CD4-positive, alpha-beta T cell (primary cell): ENCODE data around the gene DAD1. TPM values are rescaled to one million over a fixed set of nuclear protein-coding genes. Genes with fewer than 3 reads are reported as not detected.

ENCODE experiments used
- ATAC-seq: fragments of 200-7000 bp; cut with Tn5 transposase; one replicate; pipeline ENCODE4 v1.10.0; 2022; ENCODE audit warnings: mild to moderate bottlenecking; ENCODE audit not compliant: poor library complexity
- CTCF ChIA-PET: fragments of 350-600 bp; sonication (Branson Sonifier 250); formaldehyde crosslinking; loops from one replicate; lab custom pipeline; 2021; ENCODE audit warnings: antibody characterized with exemption, inconsistent platforms; lab: Charles Lee
- POLR2A ChIA-PET: fragments of 350-600 bp; sonication (Branson Sonifier 250); formaldehyde crosslinking; loops from one replicate; lab custom pipeline; 2021; ENCODE audit warnings: antibody characterized with exemption, inconsistent platforms; lab: Charles Lee
- DNase-seq, 14 experiments: peaks; one replicate each; pipeline ENCODE4 v3.0.0-alpha.2; 2013 to 2020; ENCODE audit warnings: mixed read lengths in 2 of 14
- H3K27ac ChIP-seq, 2 donors: one replicate each; pipeline versions ENCODE4 v1.5.1 to v1.7.0; 2013; ENCODE audit warnings: low read length in 2 of 2, low read depth in 1 of 2, mild to moderate bottlenecking in 1 of 2
- H3K27me3 ChIP-seq, 2 experiments: 1 replicate in 1 of 2; 2 replicates in 1 of 2; pipeline versions ENCODE4 v1.6.1 to v1.7.0; 2013; ENCODE audit warnings: low read length in 2 of 2, control low read depth in 1 of 2, mild to moderate bottlenecking in 1 of 2, moderate library complexity in 1 of 2; ENCODE audit not compliant: insufficient read depth in 2 of 2, control insufficient read depth in 1 of 2
- H3K36me3 ChIP-seq: one replicate; pipeline ENCODE4 v1.6.1; 2013; ENCODE audit warnings: low read length, control low read depth; ENCODE audit not compliant: insufficient read depth
- H3K4me1 ChIP-seq: one replicate; pipeline ENCODE4 v1.6.1; 2013; ENCODE audit warnings: low read length, control low read depth; ENCODE audit not compliant: insufficient read depth
- H3K4me3 ChIP-seq: one replicate; pipeline ENCODE4 v1.5.1; 2013; ENCODE audit warnings: mild to moderate bottlenecking, low read length, moderate library complexity
- H3K9me3 ChIP-seq, 2 experiments: 1 replicate in 1 of 2; 2 replicates in 1 of 2; pipeline versions ENCODE4 v1.6.1 to v1.7.0; 2013; ENCODE audit warnings: low read length in 2 of 2, mild to moderate bottlenecking in 2 of 2, control low read depth in 1 of 2, moderate library complexity in 1 of 2; ENCODE audit not compliant: control insufficient read depth in 1 of 2, insufficient read depth in 1 of 2
- H3K27ac Mint-ChIP-seq: one replicate; pipeline ENCODE4 v1.8.0; 2020; ENCODE audit warnings: mixed read lengths
- H3K27me3 Mint-ChIP-seq: one replicate; pipeline ENCODE4 v1.8.0; 2021; ENCODE audit warnings: mixed read lengths
- H3K36me3 Mint-ChIP-seq: one replicate; pipeline ENCODE4 v1.8.0; 2021; ENCODE audit warnings: low read depth, mixed read lengths
- H3K4me1 Mint-ChIP-seq: one replicate; pipeline ENCODE4 v1.8.0; 2021; ENCODE audit warnings: low read depth, mixed read lengths
- H3K4me3 Mint-ChIP-seq: one replicate; pipeline ENCODE4 v1.8.0; 2020; ENCODE audit warnings: mild to moderate bottlenecking, mixed read lengths
- H3K9me3 Mint-ChIP-seq: one replicate; pipeline ENCODE4 v1.8.0; 2020; ENCODE audit warnings: mixed read lengths
- intact Hi-C, 2 experiments: fragments of 100-400 bp; cut with DNase I in 1 of 2; cut with micrococcal nuclease in 1 of 2; formaldehyde crosslinking; loops; one replicate each; pipeline versions ENCODE4 v1.15.1 to v1.9.0; 2023 to 2025; cut with DNase I, micrococcal nuclease
- total RNA-seq, 174 experiments: library from RNA in 2 of 174; stranded (reverse) in 2 of 174; gene quantifications; one replicate each; pipeline ENCODE4 v1.2.3 and lab custom pipeline; 2021 to 2026
- TF ChIP-seq, protein P1 (sequence below): fragments of 200-600 bp; IDR thresholded peaks from one replicate; pipeline ENCODE4 v1.8.0; 2022; ENCODE audit warnings: antibody characterized with exemption, mild to moderate bottlenecking

The DAD1 gene
- total RNA-seq, 2 experiments from 2014 or later, result 41.8 to 44.1 TPM

DNA sequence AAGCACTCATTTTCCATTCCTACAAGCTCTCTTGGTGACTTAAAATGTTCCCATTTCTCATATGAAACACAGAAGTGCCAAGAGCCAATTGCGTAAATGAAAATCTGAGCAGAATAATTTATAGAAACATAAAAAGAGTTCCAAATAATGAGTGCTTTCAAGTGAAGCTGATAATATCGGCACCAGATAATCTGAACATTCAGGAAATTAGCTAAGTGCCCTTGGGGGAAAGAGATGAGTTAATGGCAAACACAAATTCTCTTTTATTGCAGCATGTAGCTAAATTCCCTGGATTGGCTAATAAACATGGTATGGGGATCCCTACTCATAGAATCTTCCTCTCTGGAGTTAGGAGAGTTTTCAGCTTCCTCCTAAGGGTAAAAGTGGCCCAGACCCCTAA lies 46.7 kb downstream of the DAD1 start:
- intact Hi-C loops, result no loop called here
- POLR2A ChIA-PET, result interaction anchor here (0.6 to 8.3 kb wide), 27 partner anchors 9 to 1039 kb away, joined by 3 to 331 read pairs (median 6); partner anchors contain the start of gene DAD1
- Mint-ChIP-seq H3K27ac (peak overlapping the region; percentile 93), H3K4me3 (peak overlapping the region; percentile 86), H3K4me1 (peaks cover 100% of the 10 kb centered on the region), H3K36me3 (peaks cover 100% of the 10 kb centered on the region), H3K27me3 (no peaks in the 10 kb centered on the region), H3K9me3 (no peaks in the 10 kb centered on the region)
- Histone ChIP-seq H3K27ac (peak overlapping the region; percentile 72 to 99), H3K27me3 (no peaks in the 10 kb centered on the region), H3K9me3 (no peaks in the 10 kb centered on the region), H3K4me3 (peak overlapping the region; percentile 61), H3K36me3 (peaks cover 100% of the 10 kb centered on the region), H3K4me1 (peaks cover 95% of the 10 kb centered on the region)
- DNase-seq (no peak), ATAC-seq (no peak)
- CTCF ChIA-PET, result interaction anchor here (0.9 to 4.0 kb wide), 4 partner anchors 9 to 545 kb away, joined by 3 to 21 read pairs (median 12); no protein-coding TSS in a partner anchor
- TF ChIP-seq, protein P1, sequence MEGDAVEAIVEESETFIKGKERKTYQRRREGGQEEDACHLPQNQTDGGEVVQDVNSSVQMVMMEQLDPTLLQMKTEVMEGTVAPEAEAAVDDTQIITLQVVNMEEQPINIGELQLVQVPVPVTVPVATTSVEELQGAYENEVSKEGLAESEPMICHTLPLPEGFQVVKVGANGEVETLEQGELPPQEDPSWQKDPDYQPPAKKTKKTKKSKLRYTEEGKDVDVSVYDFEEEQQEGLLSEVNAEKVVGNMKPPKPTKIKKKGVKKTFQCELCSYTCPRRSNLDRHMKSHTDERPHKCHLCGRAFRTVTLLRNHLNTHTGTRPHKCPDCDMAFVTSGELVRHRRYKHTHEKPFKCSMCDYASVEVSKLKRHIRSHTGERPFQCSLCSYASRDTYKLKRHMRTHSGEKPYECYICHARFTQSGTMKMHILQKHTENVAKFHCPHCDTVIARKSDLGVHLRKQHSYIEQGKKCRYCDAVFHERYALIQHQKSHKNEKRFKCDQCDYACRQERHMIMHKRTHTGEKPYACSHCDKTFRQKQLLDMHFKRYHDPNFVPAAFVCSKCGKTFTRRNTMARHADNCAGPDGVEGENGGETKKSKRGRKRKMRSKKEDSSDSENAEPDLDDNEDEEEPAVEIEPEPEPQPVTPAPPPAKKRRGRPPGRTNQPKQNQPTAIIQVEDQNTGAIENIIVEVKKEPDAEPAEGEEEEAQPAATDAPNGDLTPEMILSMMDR, result no peak

GRCh38 chr14:22541721-22542120 lies 47.3 kb downstream of the DAD1 start:
- TF ChIP-seq, protein P1, result no peak
- ChIA-PET POLR2A (interaction anchor here (0.8 to 8.3 kb wide), 26 partner anchors 9 to 818 kb away, joined by 3 to 331 read pairs (median 6); partner anchors contain the start of gene DAD1), CTCF (interaction anchor here (0.8 to 4.0 kb wide), 5 partner anchors 9 to 29 kb away, joined by 3 to 21 read pairs (median 4); no protein-coding TSS in a partner anchor)
- peaks cover 95% of the 10 kb centered on the region for H3K4me1 ChIP-seq
- peaks cover 100% of the 10 kb centered on the region for H3K4me1 Mint-ChIP-seq
- no peaks in the 10 kb centered on the region for H3K27me3 Mint-ChIP-seq
- H3K4me3 Mint-ChIP-seq, result peak overlapping the region; percentile 86
- no peaks in the 10 kb centered on the region for H3K9me3 Mint-ChIP-seq
- H3K36me3 ChIP-seq, result peaks cover 100% of the 10 kb centered on the region
- H3K27ac ChIP-seq, result peak overlapping the region; percentile 72 to 99
- H3K4me3 ChIP-seq, result peak overlapping the region; percentile 61
- H3K9me3 ChIP-seq, result no peaks in the 10 kb centered on the region
- peak overlapping the region; percentile 93 for H3K27ac Mint-ChIP-seq
- H3K27me3 ChIP-seq, result no peaks in the 10 kb centered on the region
- DNase-seq (no peak), ATAC-seq (no peak)
- intact Hi-C loops, result no loop called here
- H3K36me3 Mint-ChIP-seq, result peaks cover 100% of the 10 kb centered on the region

DNA sequence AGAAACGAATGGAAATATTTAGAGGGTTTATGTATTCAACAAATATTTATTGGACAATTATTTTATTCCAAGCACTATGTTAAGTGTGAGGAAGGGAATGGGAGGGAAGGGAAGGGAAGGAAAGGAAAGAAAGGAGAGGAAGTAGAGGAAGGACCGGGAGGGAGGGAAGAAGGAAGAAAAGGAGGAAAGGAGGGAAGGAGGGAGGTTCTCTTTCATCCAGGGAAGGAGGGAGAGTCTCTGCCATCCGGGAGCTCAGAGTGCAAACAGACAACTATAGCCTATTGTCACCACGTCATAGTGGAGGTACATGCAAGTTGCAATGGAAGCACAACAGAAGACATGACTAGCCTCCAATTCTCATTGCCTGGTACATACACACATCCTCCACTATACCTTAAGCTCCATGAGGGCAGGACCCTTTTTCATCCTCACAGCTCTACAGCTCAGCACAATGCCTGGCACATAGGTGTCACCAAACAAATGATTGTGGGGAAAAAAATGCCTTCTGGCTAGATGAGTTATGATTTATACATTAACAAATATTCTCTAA lies 48.1 kb downstream of the DAD1 start:
- Mint-ChIP-seq H3K4me1 (peaks cover 100% of the 10 kb centered on the region), H3K36me3 (peaks cover 100% of the 10 kb centered on the region), H3K4me3 (peak overlapping the region; percentile 86), H3K27me3 (no peaks in the 10 kb centered on the region), H3K9me3 (no peaks in the 10 kb centered on the region), H3K27ac (peak overlapping the region; percentile 93)
- H3K36me3 ChIP-seq, result peaks cover 100% of the 10 kb centered on the region
- no peaks in the 10 kb centered on the region for H3K27me3 ChIP-seq
- intact Hi-C loops, result no loop called here
- H3K4me3 ChIP-seq, result peak overlapping the region; percentile 61
- ATAC-seq, result no peak
- H3K4me1 ChIP-seq, result peaks cover 93% of the 10 kb centered on the region
- peak in 1 of 14 experiments; percentile 43 for DNase-seq
- H3K27ac ChIP-seq, result peak overlapping the region; percentile 72 to 99
- TF ChIP-seq, protein P1, result no peak
- ChIA-PET POLR2A (interaction anchor here (0.8 to 8.3 kb wide), 24 partner anchors 10 to 817 kb away, joined by 3 to 331 read pairs (median 6); partner anchors contain the start of gene DAD1), CTCF (interaction anchor here (0.8 to 4.8 kb wide), 7 partner anchors 11 to 29 kb away, joined by 3 to 24 read pairs (median 5); no protein-coding TSS in a partner anchor)
- H3K9me3 ChIP-seq, result no peaks in the 10 kb centered on the region
